GM18870 (cell line): ENCODE data around the gene TRAPPC10.

ENCODE experiments used
- ATAC-seq: cut with Tn5 transposase; IDR thresholded peaks from one replicate; pipeline ENCODE4 v1.9.1; 2021; ENCODE audit warnings: moderate library complexity; ENCODE audit not compliant: unreplicated experiment

TRAPPC10 gene

GRCh38 chr21:44011579-44012473 lies at the start of gene TRAPPC10:
Gene TRAPPC10 (plus strand): TSS chr21:44012309. CDS start chr21:44012494, 185 bp downstream.
- ATAC-seq, result no peak

- no peak for ATAC-seq
Measured at GRCh38 chr21:43965911-43966585, 46.1 kb upstream of the TRAPPC10 start.

GRCh38 chr21:43966946-43967512 lies 45.1 kb upstream of the TRAPPC10 start:
- ATAC-seq, result no peak

- no peak for ATAC-seq
Measured at GRCh38 chr21:43967981-43968380, 44.1 kb upstream of the TRAPPC10 start.

GRCh38 chr21:43968410-43969114 lies 43.5 kb upstream of the TRAPPC10 start:
- ATAC-seq, result no peak

GRCh38 chr21:43969115-43969444 lies 43.0 kb upstream of the TRAPPC10 start:
- no peak for ATAC-seq

GRCh38 chr21:43970551-43970950 lies 41.6 kb upstream of the TRAPPC10 start:
- ATAC-seq, result no peak

GRCh38 chr21:43971201-43971991 lies 40.7 kb upstream of the TRAPPC10 start:
- no peak for ATAC-seq

- no peak for ATAC-seq
Measured at GRCh38 chr21:43971992-43972255, 40.2 kb upstream of the TRAPPC10 start.

- no peak for ATAC-seq
Measured at GRCh38 chr21:43972850-43973633, 39.1 kb upstream of the TRAPPC10 start.

GRCh38 chr21:43973634-43973955 lies 38.5 kb upstream of the TRAPPC10 start:
- no peak for ATAC-seq

GRCh38 chr21:43974791-43975468 lies 37.2 kb upstream of the TRAPPC10 start:
- no peak for ATAC-seq

- ATAC-seq, result no peak
Measured at GRCh38 chr21:43975469-43976098, 36.5 kb upstream of the TRAPPC10 start.

- ATAC-seq, result no peak
Measured at GRCh38 chr21:43976661-43977060, 35.4 kb upstream of the TRAPPC10 start.

- no peak for ATAC-seq
Measured at GRCh38 chr21:43978060-43978459, 34.0 kb upstream of the TRAPPC10 start.

- no peak for ATAC-seq
Measured at GRCh38 chr21:43979654-43980053, 32.5 kb upstream of the TRAPPC10 start.

- ATAC-seq, result no peak
Measured at GRCh38 chr21:43981151-43981870, 30.8 kb upstream of the TRAPPC10 start.

GRCh38 chr21:43981871-43982210 lies 30.3 kb upstream of the TRAPPC10 start:
- no peak for ATAC-seq
